GM23338 (cell line): ENCODE data around the gene CCDC170. TPM values are rescaled to one million over a fixed set of nuclear protein-coding genes. Genes with fewer than 3 reads are reported as not detected.
"Not testable (repeated sequence)": the region's sequence is repeated elsewhere in the genome, so short reads cannot be mapped to it uniquely, and the experiment has no call there.

Experiments used
- ATAC-seq: fragments of 200-7000 bp; cut with Tn5 transposase; 3 replicates; pipeline ENCODE4 v1.9.1; 2020
- DNase-seq: peaks from one replicate; pipeline ENCODE4 v3.0.0-alpha.2; 2015; ENCODE audit warnings: low spot score
- H2AFZ ChIP-seq: fragments of 200-600 bp; sonication (generic); 2 replicates; pipeline ENCODE4 v1.8.0; 2016; ENCODE audit warnings: antibody characterized with exemption, mild to moderate bottlenecking, moderate library complexity
- H3F3A ChIP-seq: fragments of 200-600 bp; sonication (generic); replicated peaks from 2 replicates; pipeline ENCODE4 v1.8.0; 2017; ENCODE audit warnings: antibody characterized with exemption, mixed run types, low read depth
- H3K27ac ChIP-seq: fragments of 200-600 bp; sonication (generic); 2 replicates; pipeline ENCODE4 v1.6.1; 2016; ENCODE audit warnings: low read depth
- H3K27me3 ChIP-seq: fragments of 200-600 bp; sonication (generic); 2 replicates; pipeline ENCODE4 v1.8.0; 2016; ENCODE audit warnings: mild to moderate bottlenecking, mixed run types, moderate library complexity; ENCODE audit not compliant: insufficient read depth
- H3K36me3 ChIP-seq: fragments of 200-600 bp; sonication (generic); 2 replicates; pipeline ENCODE4 v1.8.0; 2016; ENCODE audit warnings: mild to moderate bottlenecking; ENCODE audit not compliant: insufficient read depth
- H3K4me1 ChIP-seq: fragments of 200-600 bp; sonication (generic); 2 replicates; pipeline ENCODE4 v1.8.0; 2016; ENCODE audit warnings: mild to moderate bottlenecking, moderate library complexity; ENCODE audit not compliant: insufficient read depth
- H3K4me2 ChIP-seq: fragments of 200-600 bp; sonication (generic); 2 replicates; pipeline ENCODE4 v1.7.1; 2017; ENCODE audit warnings: mixed run types
- H3K4me3 ChIP-seq: fragments of 200-600 bp; sonication (generic); 2 replicates; pipeline ENCODE4 v1.6.1; 2016; ENCODE audit warnings: mixed run types
- H3K79me2 ChIP-seq: fragments of 200-600 bp; sonication (generic); replicated peaks from 2 replicates; pipeline ENCODE4 v1.8.0; 2017; ENCODE audit warnings: mild to moderate bottlenecking; ENCODE audit not compliant: insufficient read depth
- H3K9me2 ChIP-seq: fragments of 200-600 bp; sonication (generic); 2 replicates; pipeline ENCODE4 v1.8.0; 2017; ENCODE audit not compliant: insufficient read depth
- H4K20me1 ChIP-seq: fragments of 200-600 bp; sonication (generic); replicated peaks from 2 replicates; pipeline ENCODE4 v1.8.0; 2017; ENCODE audit warnings: mild to moderate bottlenecking; ENCODE audit not compliant: insufficient read depth
- H3K27ac Mint-ChIP-seq: 2 replicates; pipeline ENCODE4 v1.8.0; 2020; ENCODE audit warnings: inconsistent platforms, mild to moderate bottlenecking, moderate library complexity, mixed read lengths
- H3K27me3 Mint-ChIP-seq: 3 replicates; pipeline ENCODE4 v1.8.0; 2022; ENCODE audit warnings: low read depth, mild to moderate bottlenecking, moderate library complexity, mixed read lengths, inconsistent platforms; ENCODE audit not compliant: insufficient read depth, poor library complexity
- H3K36me3 Mint-ChIP-seq: 3 replicates; pipeline ENCODE4 v1.8.0; 2021; ENCODE audit warnings: low read depth, mild to moderate bottlenecking, inconsistent platforms, moderate library complexity, mixed read lengths
- H3K4me1 Mint-ChIP-seq: 3 replicates; pipeline ENCODE4 v1.8.0; 2020; ENCODE audit warnings: mild to moderate bottlenecking, inconsistent platforms, mixed read lengths
- H3K4me3 Mint-ChIP-seq: 3 replicates; pipeline ENCODE4 v1.8.0; 2021; ENCODE audit warnings: moderate library complexity, mild to moderate bottlenecking, inconsistent platforms, mixed read lengths
- H3K9me3 Mint-ChIP-seq: 3 replicates; pipeline ENCODE4 v1.8.0; 2020; ENCODE audit warnings: moderate library complexity, mild to moderate bottlenecking, inconsistent platforms, mixed read lengths
- ETS1 ChIP-seq: IDR thresholded peaks from 2 replicates; pipeline ENCODE4 v1.6.1; 2016; ENCODE audit warnings: antibody characterized with exemption
- STAT1 ChIP-seq: IDR thresholded peaks from one replicate; pipeline ENCODE4 v1.6.1; 2016; ENCODE audit warnings: antibody characterized with exemption; ENCODE audit not compliant: unreplicated experiment
- ZNF462 ChIP-seq: fragments of 250-450 bp; sonication (Bioruptor Pico); IDR thresholded peaks from 2 replicates; pipeline ENCODE4 v1.5.0; 2020; ENCODE audit warnings: mild to moderate bottlenecking, moderate library complexity
- polyA plus RNA-seq: library from polyadenylated mRNA; unstranded; fragments of >200 nt; fragmentation: Nextera tagmentation; extraction: Ambion mirVana; gene quantifications from 2 replicates; pipeline ENCODE4 v1.2.1, GENCODE V29; 2016
- total RNA-seq: library from RNA; depleted of rRNA; stranded (reverse); fragments of >200 nt; shearing (Covaris generic); gene quantifications from 2 replicates; pipeline ENCODE4 v1.2.3, GENCODE V29; 2014

The CCDC170 gene
- total and polyA plus RNA-seq, 2 experiments from 2014 or later = 0.18 TPM; not detected in 1

- peaks cover 36% of the 10 kb centered on the region for H3K36me3 Mint-ChIP-seq
- not testable (repeated sequence) for H3K4me1 Mint-ChIP-seq, H3K27me3 ChIP-seq, H4K20me1 ChIP-seq, DNase-seq, ATAC-seq, H3K27ac ChIP-seq, H3K4me2 ChIP-seq, H3K4me3 ChIP-seq, H3K4me1 ChIP-seq, H3K9me2 ChIP-seq, H3K4me3 Mint-ChIP-seq, H3K27ac Mint-ChIP-seq, H3K79me2 ChIP-seq, H2AFZ ChIP-seq, H3K27me3 Mint-ChIP-seq, H3F3A ChIP-seq
- peaks cover 70% of the 10 kb centered on the region for H3K9me3 Mint-ChIP-seq
- peaks cover 13% of the 10 kb centered on the region for H3K36me3 ChIP-seq
Observed at GRCh38 chr6:151518992-151519391, 25.2 kb downstream of the CCDC170 start.

GRCh38 chr6:151523034-151523433, 29.2 kb downstream of the CCDC170 start:
- Histone ChIP-seq H3K36me3 (peaks cover 13% of the 10 kb centered on the region), H3K4me3 (no peak overlapping the region), H3K27ac (no peak overlapping the region), H3K79me2 (no peaks in the 10 kb centered on the region), H3K4me1 (no peaks in the 10 kb centered on the region), H3K27me3 (no peaks in the 10 kb centered on the region), H3K4me2 (no peak overlapping the region), H2AFZ (no peak overlapping the region), H3K9me2 (0 out of 2 replicates have a peak, but pooled peaks cover 7% of the 10 kb centered on the region), H3F3A (no peaks in the 10 kb centered on the region), H4K20me1 (no peaks in the 10 kb centered on the region)
- no peak for DNase-seq
- no peak for ATAC-seq
- H3K9me3 Mint-ChIP-seq = peaks cover 64% of the 10 kb centered on the region
- H3K27ac Mint-ChIP-seq = no peak overlapping the region
- peaks cover 6% of the 10 kb centered on the region for H3K27me3 Mint-ChIP-seq
- peaks cover 34% of the 10 kb centered on the region for H3K36me3 Mint-ChIP-seq
- H3K4me3 Mint-ChIP-seq = no peak overlapping the region
- no peaks in the 10 kb centered on the region for H3K4me1 Mint-ChIP-seq
- TF ChIP-seq STAT1 (no peak), ZNF462 (CRISPR knock-in tag) (no peak), ETS1 (no peak)
